ENCODE measurements around the gene COG5. TPM values are rescaled to one million over a fixed set of nuclear protein-coding genes. Genes with fewer than 3 reads are reported as not detected.

Gene COG5
- polyA plus RNA-seq, 3 donors, result 12.7 to 29.0 (median 28.1) TPM

DNA sequence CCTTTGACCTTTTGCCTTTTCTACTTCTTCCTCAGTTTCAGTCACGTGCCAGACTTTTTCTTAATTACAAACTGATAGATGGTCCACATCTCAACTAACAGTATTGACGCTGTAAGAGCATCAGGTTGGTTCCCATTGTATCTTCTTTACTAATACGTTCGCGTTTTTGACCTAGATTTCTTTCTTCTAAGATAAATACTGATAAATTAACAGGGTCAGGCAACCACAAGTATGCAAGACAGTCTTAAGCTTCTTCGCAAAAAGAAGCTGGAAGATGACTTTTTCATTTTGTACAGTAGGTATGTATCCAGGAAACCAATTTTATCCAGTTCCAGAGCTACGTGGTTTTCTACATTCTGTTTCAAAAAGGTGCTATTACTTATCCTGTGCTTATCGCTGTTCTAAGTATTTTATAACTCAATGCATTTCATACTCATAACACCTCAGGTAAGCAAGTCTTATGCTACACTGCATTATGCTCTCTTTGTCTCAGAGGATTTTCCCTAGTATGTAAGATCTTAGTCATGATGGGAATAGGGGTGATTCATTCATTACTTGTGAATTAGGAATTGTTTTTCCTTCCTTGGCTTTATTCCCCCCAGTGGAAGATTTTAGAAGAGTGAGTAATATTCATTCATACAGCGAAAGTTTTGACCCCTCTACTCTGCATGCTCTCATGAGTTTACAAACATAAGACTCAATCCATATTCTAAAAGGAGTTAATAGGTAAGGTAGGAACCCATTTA is 1.0 kb upstream of the COG5 start:
- peak overlapping the region; percentile 88 to 99 (median 93) for H3K4me3 ChIP-seq (replicated peaks in 1 of 3; ENCODE audit: low read depth in 2 of 3, low read length in 3 of 3)
- WGBS (ENCODE audit: insufficient coverage), result 19% methylated on average over 2 of the region's 9 CpGs
- peak overlapping the region; percentile 98 for H2AFZ ChIP-seq (ENCODE audit: insufficient read depth, low read depth, low read length, poor library complexity, severe bottlenecking)
- H3K27me3 ChIP-seq (ENCODE audit: control insufficient read depth in 2 of 2, insufficient read depth in 2 of 2, low read length in 2 of 2), result no peaks in the 10 kb centered on the region
- peak overlapping the region; percentile 90 for H3K9ac ChIP-seq (ENCODE audit: insufficient read depth, low read length, poor library complexity, severe bottlenecking)
- peaks cover 3 to 9% of the 10 kb centered on the region in 2 donors for H3K36me3 Mint-ChIP-seq
- peaks cover 6% of the 10 kb centered on the region for H4K20me1 ChIP-seq (ENCODE audit: insufficient read depth, low read length)
- peak; percentile 6 to 44 (median 36) for DNase-seq
- no peaks in the 10 kb centered on the region for H3K9me3 ChIP-seq (replicated peaks in 1 of 2; ENCODE audit: control insufficient read depth in 1 of 2, insufficient read depth in 1 of 2, low read length in 2 of 2)
- no peak for TF ChIP-seq CTCF (IDR thresholded peaks at IDR 0.05)
- H3K4me3 Mint-ChIP-seq, result peak overlapping the region; percentile 89 to 91
- no peaks in the 10 kb centered on the region for H3K9me3 Mint-ChIP-seq
- peak overlapping the region; percentile 84 to 98 for H3K27ac ChIP-seq (ENCODE audit: low read depth in 1 of 2, low read length in 2 of 2)
- peaks cover 47% of the 10 kb centered on the region for H3K79me2 ChIP-seq (ENCODE audit: insufficient read depth, low read length)
- H3K4me2 ChIP-seq (replicated peaks; ENCODE audit: extremely low read depth, low read length, poor library complexity, severe bottlenecking), result peak overlapping the region; percentile 84
- no peaks in the 10 kb centered on the region for H3K27me3 Mint-ChIP-seq (ENCODE audit: low read depth in 3 of 3)
- H3K4me1 ChIP-seq (ENCODE audit: control insufficient read depth in 1 of 2, insufficient read depth in 2 of 2, low read length in 2 of 2), result peaks cover 25 to 38% of the 10 kb centered on the region in 2 donors
- peaks cover 38% of the 10 kb centered on the region for H3K4me1 Mint-ChIP-seq
- intact Hi-C loops (cut with micrococcal nuclease), result loop anchor here (10.0 kb wide), 3 partner anchors 180 to 1690 kb away; partner anchors contain the start of genes ATXN7L1 (in 1 of the 2), CBLL1 (in 1 of the 2) and DLD (in 1 of the 2)
- H3K27ac Mint-ChIP-seq, result peak overlapping the region; percentile 91 to 98 (median 95)
- peaks cover 0 to 6% of the 10 kb centered on the region in 2 donors for H3K36me3 ChIP-seq (replicated peaks in 1 of 2; ENCODE audit: control insufficient read depth in 1 of 2, insufficient read depth in 2 of 2, low read length in 2 of 2)

GRCh38 chr7:107563081-107563774 is 492 bp downstream of the COG5 start:
- peaks cover 3 to 5% of the 10 kb centered on the region in 2 donors for H3K36me3 Mint-ChIP-seq
- peak overlapping the region; percentile 88 to 99 (median 93) for H3K4me3 ChIP-seq (replicated peaks in 1 of 3; ENCODE audit: low read depth in 2 of 3, low read length in 3 of 3)
- peaks cover 25 to 38% of the 10 kb centered on the region in 2 donors for H3K4me1 ChIP-seq (ENCODE audit: control insufficient read depth in 1 of 2, insufficient read depth in 2 of 2, low read length in 2 of 2)
- H2AFZ ChIP-seq (ENCODE audit: insufficient read depth, low read depth, low read length, poor library complexity, severe bottlenecking), result peak overlapping the region; percentile 98
- 0% methylated on average over 9 of the region's 21 CpGs for whole genome bisulfite sequencing (ENCODE audit: insufficient coverage)
- DNase-seq, result peak in 1 of 3 donors; percentile 10
- H4K20me1 ChIP-seq (ENCODE audit: insufficient read depth, low read length), result peaks cover 6% of the 10 kb centered on the region
- peak overlapping the region; percentile 84 for H3K4me2 ChIP-seq (replicated peaks; ENCODE audit: extremely low read depth, low read length, poor library complexity, severe bottlenecking)
- peaks cover 41% of the 10 kb centered on the region for H3K4me1 Mint-ChIP-seq
- H3K9me3 ChIP-seq (replicated peaks in 1 of 2; ENCODE audit: control insufficient read depth in 1 of 2, insufficient read depth in 1 of 2, low read length in 2 of 2), result no peaks in the 10 kb centered on the region
- H3K36me3 ChIP-seq (replicated peaks in 1 of 2; ENCODE audit: control insufficient read depth in 1 of 2, insufficient read depth in 2 of 2, low read length in 2 of 2), result peaks cover 0 to under 1% of the 10 kb centered on the region in 2 donors
- H3K27me3 ChIP-seq (ENCODE audit: control insufficient read depth in 2 of 2, insufficient read depth in 2 of 2, low read length in 2 of 2), result no peaks in the 10 kb centered on the region
- intact Hi-C loops (cut with micrococcal nuclease), result loop anchor here (10.0 kb wide), 3 partner anchors 182 to 1688 kb away; partner anchors contain the start of genes ATXN7L1 (in 1 of the 2), CBLL1 (in 1 of the 2) and DLD (in 1 of the 2)
- peak overlapping the region; percentile 89 to 91 for H3K4me3 Mint-ChIP-seq
- peak overlapping the region; percentile 90 for H3K9ac ChIP-seq (ENCODE audit: insufficient read depth, low read length, poor library complexity, severe bottlenecking)
- no peak for TF ChIP-seq CTCF (IDR thresholded peaks at IDR 0.05)
- no peaks in the 10 kb centered on the region for H3K9me3 Mint-ChIP-seq
- peak overlapping the region; percentile 91 to 98 (median 95) for H3K27ac Mint-ChIP-seq
- peaks cover 57% of the 10 kb centered on the region for H3K79me2 ChIP-seq (ENCODE audit: insufficient read depth, low read length)
- H3K27me3 Mint-ChIP-seq (ENCODE audit: low read depth in 3 of 3), result no peaks in the 10 kb centered on the region
- H3K27ac ChIP-seq (ENCODE audit: low read depth in 1 of 2, low read length in 2 of 2), result peak overlapping the region; percentile 84 to 98
